ENCODE results near the gene HPCAL1.

HPCAL1 gene

DNA sequence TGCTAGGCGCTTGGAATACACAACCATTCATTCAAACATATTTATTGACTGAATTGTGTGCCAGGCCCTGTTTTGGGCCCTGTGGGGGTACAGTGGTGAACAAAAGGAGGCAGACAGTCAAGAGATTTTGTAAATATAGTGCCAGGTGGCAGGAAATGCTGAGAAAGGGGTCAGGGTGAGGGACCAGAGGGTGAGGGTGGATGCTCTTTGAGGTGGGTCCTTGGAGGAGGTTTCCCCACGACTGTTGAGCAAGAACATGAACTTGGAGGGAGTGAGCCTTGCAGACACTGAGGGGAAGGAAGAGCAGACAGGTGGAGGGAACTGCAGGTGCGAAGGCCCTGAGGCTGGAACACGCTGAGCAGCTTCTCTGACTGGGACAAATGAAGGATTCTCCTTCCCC is 104.7 kb downstream of the HPCAL1 start:
- DNase-seq (ENCODE audit: low spot score) = no peak

DNA sequence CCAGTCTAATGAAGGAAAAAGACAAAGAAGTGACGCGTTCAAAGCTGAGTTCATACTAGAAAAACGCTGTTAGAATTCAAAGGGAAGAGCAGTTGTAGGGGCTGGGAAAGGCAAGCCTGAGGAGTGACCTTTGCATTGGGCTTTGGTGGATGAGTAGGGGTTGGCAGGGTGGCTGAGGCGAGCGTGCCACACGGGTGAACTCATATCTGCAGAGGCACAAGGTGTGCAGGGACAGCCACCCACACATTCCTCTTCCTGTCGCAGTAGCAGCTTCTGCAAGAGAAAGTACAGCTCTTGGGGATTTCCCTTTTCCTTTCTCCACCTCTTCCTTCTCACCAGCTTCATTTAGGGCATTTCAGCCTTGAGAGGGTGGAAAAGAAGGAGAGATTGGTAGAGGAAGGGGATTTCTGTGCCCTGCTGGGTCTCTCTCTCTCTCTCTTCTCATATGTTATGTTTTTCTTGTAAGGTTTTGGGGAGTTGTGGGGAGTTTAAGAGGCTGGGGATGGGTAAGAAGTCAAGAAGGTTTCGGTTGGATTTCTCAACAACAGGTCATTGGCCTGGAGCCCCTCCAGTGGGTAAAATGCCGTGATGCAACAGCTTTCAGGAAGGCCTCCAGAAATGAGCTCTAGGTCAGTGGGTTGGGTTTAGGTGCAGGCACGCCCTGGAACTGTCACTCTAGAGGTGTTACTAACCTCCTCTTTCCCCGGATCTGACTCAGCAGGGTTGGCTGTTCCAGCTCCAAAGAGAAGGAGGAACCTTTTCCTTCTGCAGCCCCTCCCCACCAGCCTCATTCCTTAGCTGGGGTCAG is 105.3 kb downstream of the HPCAL1 start:
- no peak for DNase-seq (ENCODE audit: low spot score)

DNA sequence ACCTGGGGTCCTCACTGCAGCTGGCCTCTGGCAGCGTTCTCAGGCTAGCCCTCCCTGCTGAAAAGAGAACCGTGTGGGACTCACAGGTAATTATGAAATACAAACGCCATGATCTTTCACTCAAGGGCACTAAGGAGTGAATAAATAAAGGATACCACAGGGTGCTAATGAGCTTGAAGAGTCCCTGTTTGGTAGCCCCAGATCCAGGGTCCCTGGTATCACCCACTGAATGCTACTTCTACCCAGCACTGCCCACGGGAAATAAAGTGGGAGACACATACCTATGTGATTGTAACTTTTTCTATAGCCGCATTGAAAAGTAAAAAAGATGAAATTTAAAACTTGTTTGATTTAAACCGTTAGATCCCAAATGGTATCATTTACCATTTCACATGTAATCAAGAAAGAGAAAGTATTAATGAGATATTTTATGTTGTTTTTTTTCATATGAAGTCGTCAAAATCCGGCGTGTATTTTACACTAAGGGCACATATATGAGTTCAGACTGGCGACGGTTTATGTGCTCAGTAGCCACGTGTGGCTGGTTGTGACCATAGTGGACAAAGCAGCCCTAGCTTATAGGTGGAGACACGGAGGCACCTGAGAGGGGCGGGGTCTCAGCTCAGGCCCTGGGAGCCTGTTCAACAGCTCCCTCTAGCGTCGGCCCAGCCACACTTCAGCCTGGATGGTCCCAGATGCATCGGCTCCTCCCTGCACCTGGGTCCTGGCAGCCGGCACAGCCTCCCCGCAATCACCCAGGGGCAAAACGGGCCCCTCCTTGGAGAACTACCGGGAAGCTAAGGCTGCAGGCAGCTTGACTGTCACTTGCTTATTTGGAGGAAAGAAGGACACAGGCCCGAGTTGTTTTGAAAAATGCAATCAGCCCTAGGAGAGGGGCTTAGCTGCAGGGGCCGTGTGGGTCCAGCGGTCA is 106.2 kb downstream of the HPCAL1 start:
- peak; percentile 85 for DNase-seq (ENCODE audit: low spot score)

DNA sequence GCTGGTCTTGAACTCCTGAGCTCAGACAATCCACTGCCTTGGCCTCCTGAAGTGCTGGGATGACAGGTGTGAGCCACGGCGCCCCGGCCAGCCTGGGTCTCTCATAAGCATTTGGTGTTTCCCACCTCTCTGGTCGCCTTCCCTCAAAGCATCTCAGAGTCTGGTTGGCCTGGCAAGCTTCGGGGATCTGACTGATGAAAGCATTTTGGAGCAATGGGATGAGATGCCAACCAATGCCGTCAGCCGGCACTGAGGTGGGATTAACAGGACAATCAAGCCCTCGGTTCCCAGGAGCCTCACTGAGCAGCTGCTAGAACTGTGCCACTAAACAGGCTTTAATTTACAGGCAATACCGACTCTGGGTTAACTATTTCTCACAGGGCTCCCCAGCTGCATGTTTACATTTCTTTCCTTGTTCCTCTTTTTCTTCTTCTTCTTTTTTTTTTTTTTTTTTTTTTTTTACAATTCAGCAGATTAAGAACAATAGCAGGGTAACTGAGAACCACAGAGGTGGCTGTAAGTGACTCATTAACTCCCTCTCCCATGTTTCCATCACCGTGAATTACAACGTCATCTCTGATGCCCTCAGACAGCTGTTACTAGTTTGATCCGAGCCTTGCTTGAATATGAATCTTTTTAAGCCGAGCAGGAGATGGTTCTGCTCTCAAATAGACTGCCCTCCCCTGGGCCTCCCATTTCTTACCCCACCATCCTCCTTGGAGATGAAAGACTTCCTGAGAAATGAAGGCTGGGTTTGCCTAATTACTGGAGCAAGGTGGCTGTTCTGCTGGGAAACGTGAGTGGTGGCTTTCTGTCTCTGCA is 107.5 kb downstream of the HPCAL1 start:
- no peak for DNase-seq (ENCODE audit: low spot score)

DNA sequence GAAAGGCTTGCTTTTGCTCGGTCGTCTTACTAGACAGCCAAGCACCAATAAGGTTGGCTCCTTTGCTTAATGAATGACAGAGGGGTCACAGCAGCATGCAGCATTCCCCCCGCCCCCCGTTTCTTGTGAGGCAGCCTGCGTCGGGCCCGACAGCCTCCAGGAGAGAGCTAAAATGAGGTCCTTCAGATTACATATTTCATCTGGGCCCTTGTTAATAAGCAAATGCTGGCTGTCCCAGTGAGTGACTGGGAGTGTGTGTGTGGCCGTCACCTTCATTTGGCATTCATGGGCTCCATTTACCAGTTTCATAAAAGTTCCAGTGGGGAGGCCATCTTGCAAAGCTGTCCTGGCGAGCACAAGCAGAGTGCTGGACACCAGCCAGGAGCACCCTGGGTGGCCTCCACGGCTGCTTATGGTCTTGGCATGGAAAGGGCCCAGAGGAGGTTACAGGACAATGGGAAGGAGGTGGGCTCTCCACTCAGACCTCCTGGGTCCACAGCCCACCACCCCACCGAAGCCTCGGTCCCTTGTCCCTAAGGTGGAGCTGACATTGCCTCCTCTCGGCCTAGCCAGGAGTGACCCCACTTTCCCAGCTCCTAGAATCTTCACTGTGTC is 108.2 kb downstream of the HPCAL1 start:
- no peak for DNase-seq (ENCODE audit: low spot score)

DNA sequence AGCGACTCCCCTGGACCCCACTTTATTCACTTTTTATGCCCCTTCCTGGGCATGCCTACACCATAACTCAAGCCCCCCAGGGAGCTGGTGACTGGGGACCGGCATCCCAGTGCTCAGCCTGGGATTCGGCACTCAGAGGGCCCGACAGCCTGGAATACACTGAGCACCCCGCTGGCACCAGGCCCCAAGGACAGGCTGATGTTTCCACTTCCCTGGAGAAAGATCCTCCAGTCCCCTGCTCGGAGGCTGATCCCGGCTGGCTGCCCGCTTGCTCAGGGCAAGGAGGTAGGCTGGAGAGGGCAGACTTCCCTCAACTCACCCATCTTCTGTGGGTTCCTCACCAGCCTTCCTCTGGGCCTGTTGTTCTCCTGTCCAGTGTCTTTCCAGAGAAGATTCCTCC is 108.9 kb downstream of the HPCAL1 start:
- no peak for DNase-seq (ENCODE audit: low spot score)

DNA sequence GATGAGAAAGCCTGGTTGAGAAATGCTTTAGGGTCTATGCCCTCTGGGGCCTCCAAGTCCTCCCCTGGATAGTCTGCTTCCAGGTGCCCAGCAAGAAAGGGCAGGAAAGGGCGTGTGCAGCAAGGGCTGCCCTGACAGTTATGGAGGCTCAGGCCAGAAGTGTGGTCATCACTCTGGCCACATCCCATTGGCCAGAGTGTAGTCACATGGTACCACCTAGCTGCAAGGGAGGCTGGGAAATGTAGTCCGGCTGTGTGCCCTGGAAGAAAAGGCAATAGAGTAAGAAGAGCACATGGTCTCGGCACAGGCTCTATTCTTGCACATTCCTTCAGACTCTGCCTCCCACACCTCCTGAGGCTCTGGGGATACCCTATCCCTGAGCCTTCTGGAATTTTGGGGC is 109.7 kb downstream of the HPCAL1 start:
- DNase-seq (ENCODE audit: low spot score) = no peak

DNA sequence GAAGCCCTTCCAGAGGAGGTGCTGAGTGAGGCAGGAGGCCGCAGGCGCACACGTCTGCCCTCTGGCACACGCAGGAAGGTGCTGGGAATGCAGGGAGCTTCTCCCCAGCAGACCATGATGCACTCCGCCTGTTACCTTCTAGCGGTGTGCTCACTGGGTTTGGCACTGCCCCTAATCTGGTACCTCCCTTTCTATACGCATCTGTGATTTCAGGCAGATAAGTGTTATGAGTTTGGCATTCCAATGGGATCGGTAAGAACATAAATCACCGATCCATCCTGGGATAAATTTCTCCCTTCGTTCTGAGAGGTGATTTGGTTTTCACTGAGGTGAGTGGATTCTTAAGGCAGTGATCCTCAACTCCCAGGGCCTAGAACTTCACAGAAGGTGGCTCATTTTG is 110.8 kb downstream of the HPCAL1 start:
- DNase-seq (ENCODE audit: low spot score) = no peak

DNA sequence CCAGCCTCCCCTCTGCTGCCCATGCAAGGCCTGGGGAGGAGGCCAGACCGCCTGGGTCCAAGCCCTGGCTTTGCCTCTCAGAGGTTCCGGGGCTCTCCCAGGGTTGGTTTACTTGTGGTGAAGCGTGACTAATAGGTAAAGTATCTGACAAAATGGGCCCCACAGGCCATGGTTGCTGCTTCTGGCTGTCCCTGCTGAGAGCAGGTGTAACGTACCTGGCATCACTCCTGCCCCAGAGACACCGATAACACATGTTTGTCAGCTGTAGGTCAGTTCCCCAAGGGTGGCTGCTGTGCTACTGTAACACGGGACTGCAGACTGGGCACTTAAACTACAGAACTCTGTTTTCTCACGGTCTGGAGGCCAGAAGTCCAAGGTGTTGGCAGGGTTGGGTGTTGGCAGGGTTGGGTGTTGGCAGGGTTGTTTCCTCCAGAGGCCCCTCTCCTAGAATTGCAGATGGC is 111.3 kb downstream of the HPCAL1 start:
- no peak for DNase-seq (ENCODE audit: low spot score)

DNA sequence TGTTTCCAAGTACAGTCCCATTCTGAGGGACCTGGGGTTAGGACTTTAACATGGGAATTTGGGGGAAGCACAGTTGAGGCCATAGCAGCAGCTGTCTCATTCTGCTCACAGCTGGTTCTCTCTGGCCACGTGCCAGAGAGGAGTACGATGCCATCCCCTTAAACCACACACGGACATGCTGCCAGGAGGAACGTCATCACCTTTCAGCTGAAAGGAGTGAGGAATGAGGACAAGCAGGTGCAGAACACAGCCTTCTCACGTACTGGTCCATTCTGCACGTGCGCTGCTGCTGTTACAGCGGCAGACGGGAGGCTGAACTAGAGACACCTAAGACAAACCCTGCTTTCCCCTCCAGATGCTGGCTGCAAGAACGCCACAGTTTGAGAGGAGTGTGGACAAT is 111.9 kb downstream of the HPCAL1 start:
- DNase-seq (ENCODE audit: low spot score) = no peak

DNA sequence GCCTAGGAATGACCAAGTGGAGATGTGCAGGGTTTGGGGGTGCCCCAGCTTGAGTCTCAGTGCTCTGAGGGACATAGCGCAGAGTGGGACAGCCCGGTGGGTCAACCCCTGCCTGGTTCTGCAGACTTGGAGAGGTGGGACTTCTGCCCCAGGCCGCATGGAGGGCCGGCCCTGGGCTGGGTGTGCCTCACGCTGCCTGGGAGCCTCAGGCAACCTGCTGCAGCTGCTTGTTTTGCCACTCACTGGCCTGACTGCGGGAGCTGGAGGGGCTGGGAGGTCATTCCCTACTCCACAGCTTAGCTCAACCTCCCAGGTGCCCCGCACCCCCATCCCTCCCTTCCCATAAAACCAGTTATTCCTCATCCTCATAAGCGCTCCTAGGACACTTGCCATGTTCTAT is 112.3 kb downstream of the HPCAL1 start:
- no peak for DNase-seq (ENCODE audit: low spot score)

DNA sequence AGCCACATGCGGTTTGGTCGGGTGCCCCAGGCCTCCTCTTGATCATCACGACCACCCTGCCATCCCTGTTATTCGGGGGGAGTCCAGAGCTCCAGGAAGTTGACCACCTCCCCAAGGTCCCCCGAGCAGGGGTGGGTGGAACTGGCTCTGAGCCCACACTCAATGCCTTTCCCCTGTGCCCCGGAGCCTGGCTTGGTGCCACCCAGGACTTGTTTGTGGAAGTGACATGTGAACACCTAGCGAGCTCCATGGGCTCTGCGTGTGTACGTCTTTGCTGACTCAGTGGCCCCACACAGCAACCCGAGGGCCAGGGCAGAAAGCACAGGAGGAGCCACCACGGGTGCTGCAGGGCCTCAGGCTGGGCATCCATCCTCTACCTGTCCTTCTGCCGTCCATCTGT is 112.9 kb downstream of the HPCAL1 start:
- DNase-seq (ENCODE audit: low spot score) = no peak

DNA sequence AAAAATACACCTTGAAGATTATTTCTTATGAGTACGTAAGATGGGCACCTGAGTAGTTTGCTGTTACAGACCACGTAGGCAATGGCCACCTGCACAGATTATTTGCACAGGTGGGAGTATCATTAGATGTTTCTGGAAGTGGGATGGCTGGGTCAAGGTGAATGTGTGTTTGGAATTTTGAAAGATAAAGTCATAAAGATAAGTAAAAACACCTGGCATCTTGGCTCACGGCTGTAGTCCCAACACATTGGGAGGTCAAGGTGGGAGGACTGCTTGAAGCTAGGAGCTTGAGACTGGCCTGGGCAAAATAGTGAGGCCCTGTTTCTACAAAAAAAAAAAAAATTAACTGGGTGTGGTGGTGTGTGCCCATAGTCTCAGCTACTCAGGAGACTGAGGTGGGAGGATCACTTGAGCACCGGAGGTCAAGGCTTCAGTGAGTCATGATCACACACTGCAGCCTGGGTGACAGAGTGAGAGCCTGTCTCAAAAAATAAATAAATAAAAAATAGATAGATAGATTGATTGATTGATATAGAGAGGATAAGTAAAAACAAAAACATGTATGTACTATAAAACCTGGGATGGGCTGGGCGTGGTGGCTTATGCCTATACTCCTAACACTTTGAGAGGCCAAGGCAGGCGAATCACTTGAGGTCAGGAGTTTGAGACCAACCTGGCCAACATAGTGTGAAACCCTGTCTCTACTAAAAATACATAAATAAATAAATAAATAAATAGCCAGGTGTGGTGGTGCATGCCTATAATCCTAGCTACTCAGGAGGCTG is 115.0 kb downstream of the HPCAL1 start:
- no peak for DNase-seq (ENCODE audit: low spot score)

DNA sequence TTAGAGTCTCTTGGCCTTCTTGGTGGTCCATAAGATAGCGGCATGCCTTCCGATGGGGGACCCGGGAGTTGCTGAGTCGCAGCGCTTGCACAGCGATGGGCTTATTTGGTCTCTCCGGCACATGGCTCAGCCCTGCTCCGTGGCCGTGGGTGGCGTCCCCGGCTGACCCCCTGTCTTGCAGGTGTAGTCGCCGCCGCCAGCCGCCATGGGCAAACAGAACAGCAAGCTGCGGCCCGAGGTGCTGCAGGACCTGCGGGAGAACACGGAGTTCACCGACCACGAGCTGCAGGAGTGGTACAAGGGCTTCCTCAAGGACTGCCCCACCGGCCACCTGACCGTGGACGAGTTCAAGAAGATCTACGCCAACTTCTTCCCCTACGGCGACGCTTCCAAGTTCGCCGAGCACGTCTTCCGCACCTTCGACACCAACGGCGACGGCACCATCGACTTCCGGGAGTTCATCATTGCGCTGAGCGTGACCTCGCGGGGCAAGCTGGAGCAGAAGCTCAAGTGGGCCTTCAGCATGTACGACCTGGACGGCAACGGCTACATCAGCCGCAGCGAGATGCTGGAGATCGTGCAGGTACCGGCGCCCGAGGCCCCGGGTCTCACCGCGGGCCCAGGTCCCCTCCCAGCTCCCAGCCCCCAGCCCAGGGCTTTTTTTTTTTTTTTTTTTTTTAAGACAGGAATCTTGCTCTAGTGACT is 117.0 kb downstream of the HPCAL1 start:
- no peak for DNase-seq (ENCODE audit: low spot score)

DNA sequence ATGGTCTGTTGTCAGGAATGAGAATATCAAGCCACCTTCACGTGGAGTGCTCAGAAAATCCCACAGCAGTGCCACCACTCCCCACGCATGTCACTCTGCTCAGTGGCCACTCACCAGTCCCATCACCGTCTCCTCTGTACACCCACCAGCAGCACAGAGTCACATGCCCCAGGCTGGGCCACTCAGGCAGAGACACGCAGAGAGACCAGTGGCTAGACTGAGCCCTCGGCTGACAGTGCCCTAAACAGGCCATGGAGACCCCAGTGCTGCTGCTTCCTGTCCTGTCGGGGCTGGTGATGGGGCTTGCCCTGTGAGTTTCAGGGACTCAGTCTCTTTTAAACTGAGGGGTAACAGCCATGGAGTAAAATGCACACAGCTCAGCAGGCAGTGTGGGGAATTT is 119.5 kb downstream of the HPCAL1 start:
- no peak for DNase-seq (ENCODE audit: low spot score)

DNA sequence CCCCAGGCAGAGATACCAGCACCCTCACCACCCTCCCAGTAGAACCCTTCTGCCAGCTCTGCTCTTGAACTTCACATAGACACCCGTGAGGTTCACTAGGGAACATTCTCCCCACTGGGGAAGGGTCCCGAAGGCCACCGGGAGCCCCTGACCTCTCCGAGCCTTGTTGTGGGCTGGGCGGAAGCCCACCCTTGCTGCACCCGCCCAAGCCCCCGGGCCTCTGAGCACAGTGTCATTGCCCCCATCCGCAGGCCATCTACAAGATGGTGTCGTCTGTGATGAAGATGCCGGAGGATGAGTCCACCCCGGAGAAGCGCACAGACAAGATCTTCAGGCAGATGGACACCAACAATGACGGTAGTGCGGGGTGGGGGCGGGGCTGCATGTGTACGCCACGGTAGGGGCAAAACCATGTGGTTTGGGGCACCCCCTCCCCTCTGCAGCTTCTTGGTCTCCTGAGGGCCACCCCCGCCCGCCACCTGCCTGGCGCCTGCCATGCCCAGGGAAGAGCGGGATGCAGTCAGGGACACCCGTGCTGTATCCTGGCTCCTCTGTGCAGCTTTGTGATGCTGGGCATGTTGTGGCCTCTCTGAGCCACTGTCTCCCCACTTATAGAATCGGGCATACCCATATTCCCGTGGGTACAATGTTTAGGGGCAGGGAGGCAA is 120.2 kb downstream of the HPCAL1 start:
- DNase-seq (ENCODE audit: low spot score) = no peak

DNA sequence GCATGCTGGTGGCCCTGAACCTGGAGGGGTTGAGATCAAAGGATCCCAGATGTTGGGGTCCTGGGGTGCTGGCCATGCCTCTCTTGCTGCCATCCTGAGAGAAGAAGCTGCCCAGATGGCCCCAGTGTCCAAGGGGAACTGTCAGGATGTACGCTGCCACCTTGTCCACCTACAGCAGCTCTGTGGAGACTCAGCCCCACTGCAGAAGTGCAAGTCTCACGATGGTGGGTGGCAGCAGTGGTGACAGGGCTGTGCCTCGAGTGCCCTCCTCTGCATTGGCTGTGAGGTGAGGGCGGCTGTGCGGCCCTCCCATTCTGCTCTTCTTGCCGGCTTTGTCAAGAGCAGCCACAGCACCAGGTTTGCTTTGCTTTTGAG is 120.7 kb downstream of the HPCAL1 start:
- DNase-seq (ENCODE audit: low spot score) = no peak

DNA sequence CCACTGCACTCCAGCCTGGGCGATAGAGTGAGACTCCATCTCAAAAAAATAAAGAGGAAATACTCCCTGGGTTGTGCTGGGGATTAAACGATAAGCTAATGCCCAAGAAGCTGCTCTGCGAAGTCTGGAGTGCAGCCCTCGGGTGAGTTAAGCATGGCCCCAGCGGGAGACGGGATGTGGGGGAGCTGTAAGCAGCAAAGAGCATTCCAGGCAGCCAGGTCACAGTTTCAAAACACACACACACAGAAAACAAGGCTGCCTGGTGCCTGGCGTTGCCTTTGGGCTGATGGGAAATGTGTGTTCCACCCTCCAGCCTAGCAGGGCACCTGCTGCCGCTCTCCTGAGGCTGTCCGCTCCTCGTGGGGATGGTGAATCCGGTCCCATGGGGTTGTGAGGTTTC is 121.3 kb downstream of the HPCAL1 start:
- no peak for DNase-seq (ENCODE audit: low spot score)

DNA sequence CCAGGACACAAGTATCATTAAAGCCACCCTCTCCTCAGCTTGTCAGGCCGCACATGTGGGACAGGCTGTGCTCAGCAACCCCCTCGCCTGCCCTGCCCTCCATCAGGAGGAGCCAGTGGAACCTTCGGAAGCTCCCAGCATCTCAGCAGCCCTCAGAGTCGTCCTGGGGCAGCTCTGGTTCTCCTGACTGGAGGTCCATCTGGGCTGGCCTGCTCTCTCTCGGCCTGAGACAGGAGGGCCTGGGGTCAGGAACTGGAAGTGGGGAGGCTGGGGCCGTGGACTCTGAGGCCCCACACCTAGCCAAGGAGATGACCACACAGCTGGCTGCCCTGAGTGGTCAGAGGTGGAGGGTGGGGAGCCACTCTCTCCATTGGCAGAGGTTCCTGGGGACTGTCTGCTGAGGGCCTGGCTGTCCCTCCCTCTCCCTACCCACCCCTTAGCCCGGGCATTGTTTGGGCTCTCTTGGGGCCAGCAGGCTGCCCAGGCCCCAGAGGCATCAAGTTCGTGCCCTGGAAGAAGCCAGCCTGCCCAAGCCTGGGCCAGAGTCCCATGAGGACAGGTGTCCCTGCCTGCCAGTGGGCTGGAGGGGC is 122.3 kb downstream of the HPCAL1 start:
- DNase-seq (ENCODE audit: low spot score) = no peak

Measured in Ammon's horn (tissue), 1 donor.